ENCODE results near the gene CKAP5.
A peak's percentile ranks its signal among the peaks of the same experiment; 100 is the strongest.

The CKAP5 gene

DNA sequence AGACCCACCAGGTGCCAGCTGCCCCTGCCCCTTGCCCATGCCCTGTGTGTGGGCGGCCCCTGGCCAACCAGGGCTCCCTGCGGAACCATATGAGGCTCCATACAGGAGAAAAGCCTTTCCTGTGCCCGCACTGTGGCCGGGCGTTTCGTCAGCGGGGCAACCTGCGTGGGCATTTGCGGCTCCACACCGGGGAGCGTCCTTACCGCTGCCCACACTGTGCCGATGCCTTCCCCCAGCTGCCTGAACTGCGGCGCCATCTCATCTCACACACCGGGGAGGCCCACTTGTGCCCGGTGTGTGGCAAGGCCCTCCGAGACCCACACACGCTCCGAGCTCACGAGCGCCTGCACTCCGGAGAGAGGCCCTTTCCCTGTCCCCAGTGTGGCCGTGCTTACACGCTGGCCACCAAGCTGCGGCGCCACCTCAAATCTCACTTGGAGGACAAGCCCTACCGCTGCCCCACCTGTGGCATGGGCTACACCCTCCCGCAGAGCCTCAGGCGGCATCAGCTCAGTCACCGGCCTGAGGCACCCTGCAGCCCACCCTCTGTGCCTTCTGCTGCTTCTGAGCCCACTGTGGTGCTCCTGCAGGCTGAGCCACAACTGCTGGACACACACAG is 140.9 kb downstream of the CKAP5 start:
- no peak for FAIRE-seq
- DNase-seq (ENCODE audit: insufficient read length) = no peak
- no peak for TF ChIP-seq TAF1 (IDR thresholded peaks at IDR 0.05; ENCODE audit: borderline replicate concordance, low read depth, low read length)
- TF ChIP-seq POLR2A (IDR thresholded peaks at IDR 0.05; ENCODE audit: low read depth, low read length) = no peak
- no peak for TF ChIP-seq POLR2AphosphoS5 (IDR thresholded peaks at IDR 0.05; ENCODE audit: low read depth, low read length)

DNA sequence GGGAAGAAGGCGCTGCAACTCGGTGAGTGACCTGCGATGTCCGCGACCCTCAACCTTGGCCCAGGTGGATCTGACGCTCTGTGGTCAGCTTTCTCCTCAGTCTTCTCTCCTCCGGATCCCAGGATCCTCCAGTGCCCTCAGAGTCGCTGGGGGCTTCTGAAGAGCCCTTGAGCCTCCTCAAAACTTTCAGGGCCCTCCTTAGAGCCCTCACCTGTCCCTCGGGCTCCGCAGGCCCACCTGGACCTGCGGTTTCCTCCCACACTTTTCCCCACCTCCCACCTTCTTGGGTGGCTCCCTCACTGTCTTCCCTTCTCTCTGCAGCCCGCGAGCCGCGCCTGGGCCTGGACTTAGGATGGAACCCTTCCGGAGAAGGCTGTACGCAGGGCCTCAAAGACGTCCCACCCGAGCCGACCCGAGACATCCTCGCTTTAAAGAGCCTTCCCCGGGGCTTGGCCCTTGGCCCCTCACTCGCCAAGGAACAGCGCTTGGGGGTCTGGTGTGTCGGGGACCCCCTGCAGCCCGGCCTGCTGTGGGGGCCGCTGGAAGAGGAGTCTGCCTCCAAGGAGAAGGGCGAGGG is 144.9 kb downstream of the CKAP5 start:
- FAIRE-seq (no peak), DNase-seq (ENCODE audit: insufficient read length) (no peak)
- TF ChIP-seq TAF1 (IDR thresholded peaks at IDR 0.05; ENCODE audit: borderline replicate concordance, low read depth, low read length) = no peak
- TF ChIP-seq POLR2A (IDR thresholded peaks at IDR 0.05; ENCODE audit: low read depth, low read length) = no peak

- TF ChIP-seq TAF1 (IDR thresholded peaks at IDR 0.05; ENCODE audit: borderline replicate concordance, low read depth, low read length) = peak; percentile 58
- peak; percentile 81 for TF ChIP-seq POLR2A (IDR thresholded peaks at IDR 0.05; ENCODE audit: low read depth, low read length)
- peak; percentile 75 for TF ChIP-seq POLR2AphosphoS5 (IDR thresholded peaks at IDR 0.05; ENCODE audit: low read depth, low read length)
- DNase-seq (ENCODE audit: insufficient read length) (peak; percentile 89), FAIRE-seq (peak; percentile 100)
These were observed 145.6 kb downstream of the CKAP5 start, which contains the start of the genes ARHGAP1 and ZNF408 for GRCh38 chr11:46700241-46701077. ARHGAP1 (minus strand) TSS chr11:46700619; CDS start chr11:46696107, 4,512 bp downstream. ZNF408 (plus strand) TSS chr11:46701031; CDS start chr11:46701048, 17 bp downstream.

- DNase-seq (ENCODE audit: insufficient read length) = no peak
- no peak for FAIRE-seq
- no peak for TF ChIP-seq TAF1 (IDR thresholded peaks at IDR 0.05; ENCODE audit: borderline replicate concordance, low read depth, low read length)
- no peak for TF ChIP-seq POLR2AphosphoS5 (IDR thresholded peaks at IDR 0.05; ENCODE audit: low read depth, low read length)
- TF ChIP-seq POLR2A (IDR thresholded peaks at IDR 0.05; ENCODE audit: low read depth, low read length) = no peak
These were observed 147.5 kb downstream of the CKAP5 start for GRCh38 chr11:46698597-46698996.

- DNase-seq (ENCODE audit: insufficient read length) (no peak), FAIRE-seq (no peak)
- TF ChIP-seq POLR2AphosphoS5 (IDR thresholded peaks at IDR 0.05; ENCODE audit: low read depth, low read length) = no peak
- no peak for TF ChIP-seq POLR2A (IDR thresholded peaks at IDR 0.05; ENCODE audit: low read depth, low read length)
These were observed 148.4 kb downstream of the CKAP5 start for GRCh38 chr11:46697723-46698122.

DNA sequence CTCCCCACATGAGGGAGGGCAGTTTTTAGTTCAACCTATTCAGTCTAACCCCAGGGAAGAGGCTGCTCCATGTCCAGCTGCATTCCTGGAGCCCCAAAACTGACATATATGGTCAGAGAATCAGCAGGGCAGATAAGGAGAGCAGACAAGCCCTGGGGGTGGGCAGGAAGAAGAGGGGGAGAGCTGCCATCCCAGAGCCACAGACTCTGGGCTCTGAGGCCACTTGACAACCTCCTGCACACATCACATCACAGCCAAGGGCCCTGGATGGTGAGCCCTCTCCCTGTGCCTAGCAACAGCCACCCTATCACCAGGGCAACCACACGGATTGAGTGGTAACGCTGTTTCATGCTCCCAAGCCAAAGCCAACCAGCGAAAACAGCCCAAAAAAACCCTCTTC is 148.8 kb downstream of the CKAP5 start:
- DNase-seq (ENCODE audit: insufficient read length) (no peak), FAIRE-seq (no peak)
- no peak for TF ChIP-seq TAF1 (IDR thresholded peaks at IDR 0.05; ENCODE audit: borderline replicate concordance, low read depth, low read length)
- TF ChIP-seq POLR2A (IDR thresholded peaks at IDR 0.05; ENCODE audit: low read depth, low read length) = no peak
- no peak for TF ChIP-seq POLR2AphosphoS5 (IDR thresholded peaks at IDR 0.05; ENCODE audit: low read depth, low read length)

- DNase-seq (ENCODE audit: insufficient read length) (no peak), FAIRE-seq (no peak)
- TF ChIP-seq TAF1 (IDR thresholded peaks at IDR 0.05; ENCODE audit: borderline replicate concordance, low read depth, low read length) (no peak), POLR2A (IDR thresholded peaks at IDR 0.05; ENCODE audit: low read depth, low read length) (no peak), POLR2AphosphoS5 (IDR thresholded peaks at IDR 0.05; ENCODE audit: low read depth, low read length) (no peak)
These were observed 149.9 kb downstream of the CKAP5 start for GRCh38 chr11:46696212-46696558.

DNA sequence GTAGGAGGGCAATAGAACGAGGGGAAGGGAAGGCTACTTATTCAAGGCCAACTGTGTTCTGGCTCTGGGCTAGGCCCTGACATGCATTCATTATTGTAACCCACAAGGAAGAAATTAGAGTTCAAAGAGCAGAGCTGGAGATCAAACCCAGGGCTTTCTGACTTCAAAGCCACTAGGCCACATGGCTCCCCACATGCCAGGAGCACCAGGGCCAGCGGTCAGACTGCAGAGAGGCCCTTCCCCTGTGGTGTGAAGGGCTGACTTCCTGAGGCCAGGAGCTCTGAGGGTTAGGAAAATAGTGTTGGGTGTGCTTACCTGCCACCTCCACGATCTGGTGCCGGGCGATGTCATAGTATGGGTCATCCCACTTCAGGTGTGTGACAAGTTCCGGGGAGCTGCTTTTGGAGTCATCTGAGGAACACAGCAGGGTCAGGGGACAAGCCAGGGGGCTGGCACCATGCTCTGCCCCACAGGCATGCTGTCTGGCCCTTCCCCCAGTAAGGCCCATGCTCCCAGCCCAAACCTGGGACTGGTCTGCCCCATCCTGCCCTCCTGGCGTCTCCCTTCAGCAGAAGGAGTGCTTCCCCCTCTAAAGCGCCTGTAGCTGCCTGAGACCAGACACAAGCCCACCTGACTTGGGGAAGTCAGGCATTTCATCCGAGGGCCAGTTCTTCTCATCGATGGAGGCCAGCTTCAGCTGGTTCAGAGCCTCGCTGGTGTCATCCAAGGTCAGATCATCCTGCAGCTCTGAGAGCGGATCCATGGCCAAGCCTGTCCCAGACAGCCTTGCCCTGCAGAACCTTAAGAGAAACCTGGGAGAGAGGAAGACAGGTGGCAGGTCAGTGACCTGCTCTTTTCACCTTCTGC is 150.5 kb downstream of the CKAP5 start:
- TF ChIP-seq POLR2AphosphoS5 (IDR thresholded peaks at IDR 0.05; ENCODE audit: low read depth, low read length) = no peak
- no peak for TF ChIP-seq TAF1 (IDR thresholded peaks at IDR 0.05; ENCODE audit: borderline replicate concordance, low read depth, low read length)
- no peak for TF ChIP-seq POLR2A (IDR thresholded peaks at IDR 0.05; ENCODE audit: low read depth, low read length)
- FAIRE-seq (no peak), DNase-seq (ENCODE audit: insufficient read length) (no peak)

- FAIRE-seq = no peak
- TF ChIP-seq POLR2A (IDR thresholded peaks at IDR 0.05; ENCODE audit: low read depth, low read length) (no peak), TAF1 (IDR thresholded peaks at IDR 0.05; ENCODE audit: borderline replicate concordance, low read depth, low read length) (no peak), POLR2AphosphoS5 (IDR thresholded peaks at IDR 0.05; ENCODE audit: low read depth, low read length) (no peak)
- no peak for DNase-seq (ENCODE audit: insufficient read length)
These were observed 151.5 kb downstream of the CKAP5 start for GRCh38 chr11:46694607-46695006.

DNA sequence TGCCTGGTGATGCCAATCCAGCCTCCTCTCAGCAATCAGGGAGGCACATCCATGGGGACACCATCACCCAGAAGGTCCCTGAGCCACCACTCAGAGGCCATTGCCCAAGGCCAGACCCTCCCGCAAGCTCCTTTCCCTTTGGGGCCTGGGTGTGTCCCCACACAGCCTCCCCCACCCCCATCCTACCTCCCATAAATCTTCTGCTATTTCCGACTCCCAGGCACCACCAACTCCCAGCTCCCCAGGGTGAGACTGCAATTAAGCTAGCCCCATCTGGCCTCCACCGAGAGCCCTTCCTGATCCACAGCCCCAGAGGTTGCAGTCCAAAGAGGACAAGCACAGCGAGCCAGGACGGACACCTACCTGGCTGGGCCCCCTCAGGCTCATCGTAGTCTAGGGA is 152.0 kb downstream of the CKAP5 start:
- no peak for DNase-seq (ENCODE audit: insufficient read length)
- no peak for FAIRE-seq

DNA sequence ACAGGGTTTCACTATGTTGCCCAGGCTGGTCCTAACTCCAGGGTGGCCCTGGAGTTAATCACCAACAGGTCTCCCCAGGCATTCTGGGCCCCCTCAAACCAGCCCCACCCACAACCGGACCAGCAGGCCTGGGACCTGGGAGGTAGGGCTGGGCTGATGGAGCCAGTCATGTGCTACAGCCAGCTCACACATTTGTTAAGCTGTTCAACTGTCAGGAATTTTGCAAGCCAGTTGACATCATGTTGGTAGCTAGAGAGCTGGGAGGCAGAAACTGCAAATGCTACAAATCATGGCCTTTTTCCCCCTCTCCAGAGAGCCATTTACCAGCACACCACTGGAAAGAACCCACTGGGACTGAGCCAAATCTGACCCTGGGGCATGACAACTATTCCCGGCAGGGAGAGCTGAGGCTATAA is 152.5 kb downstream of the CKAP5 start:
- FAIRE-seq (no peak), DNase-seq (ENCODE audit: insufficient read length) (no peak)
- TF ChIP-seq POLR2AphosphoS5 (IDR thresholded peaks at IDR 0.05; ENCODE audit: low read depth, low read length) = no peak
- no peak for TF ChIP-seq POLR2A (IDR thresholded peaks at IDR 0.05; ENCODE audit: low read depth, low read length)
- no peak for TF ChIP-seq TAF1 (IDR thresholded peaks at IDR 0.05; ENCODE audit: borderline replicate concordance, low read depth, low read length)

More for the DNA sequence above, 152.0 kb downstream of the CKAP5 start:
- TF ChIP-seq POLR2AphosphoS5 (IDR thresholded peaks at IDR 0.05; ENCODE audit: low read depth, low read length) (no peak), TAF1 (IDR thresholded peaks at IDR 0.05; ENCODE audit: borderline replicate concordance, low read depth, low read length) (no peak), POLR2A (IDR thresholded peaks at IDR 0.05; ENCODE audit: low read depth, low read length) (no peak)
